ENCODE measurements around the gene GRB10. TPM values are rescaled to one million over a fixed set of nuclear protein-coding genes. Genes with fewer than 3 reads are reported as not detected.

The GRB10 gene
- 68.2 and 71.3 TPM in 2 replicates for total RNA-seq (2022)
- Bru-seq, nascent RNA = percentile 86 among the genes with signal in this experiment
- BruChase-seq, experiment 1, labeled RNA remaining after a 6-hour chase = percentile 77 among the genes with signal in this experiment
- BruChase-seq, experiment 2, labeled RNA remaining after a 2-hour chase = percentile 79 among the genes with signal in this experiment
- long read RNA-seq, full-length matches to known transcripts = 62 of 214 reads
- long read RNA-seq, partial matches to known transcripts = 9 of 214 reads
- long read RNA-seq, other reads (novel, unspliced or antisense) = 143 of 214 reads

DNA sequence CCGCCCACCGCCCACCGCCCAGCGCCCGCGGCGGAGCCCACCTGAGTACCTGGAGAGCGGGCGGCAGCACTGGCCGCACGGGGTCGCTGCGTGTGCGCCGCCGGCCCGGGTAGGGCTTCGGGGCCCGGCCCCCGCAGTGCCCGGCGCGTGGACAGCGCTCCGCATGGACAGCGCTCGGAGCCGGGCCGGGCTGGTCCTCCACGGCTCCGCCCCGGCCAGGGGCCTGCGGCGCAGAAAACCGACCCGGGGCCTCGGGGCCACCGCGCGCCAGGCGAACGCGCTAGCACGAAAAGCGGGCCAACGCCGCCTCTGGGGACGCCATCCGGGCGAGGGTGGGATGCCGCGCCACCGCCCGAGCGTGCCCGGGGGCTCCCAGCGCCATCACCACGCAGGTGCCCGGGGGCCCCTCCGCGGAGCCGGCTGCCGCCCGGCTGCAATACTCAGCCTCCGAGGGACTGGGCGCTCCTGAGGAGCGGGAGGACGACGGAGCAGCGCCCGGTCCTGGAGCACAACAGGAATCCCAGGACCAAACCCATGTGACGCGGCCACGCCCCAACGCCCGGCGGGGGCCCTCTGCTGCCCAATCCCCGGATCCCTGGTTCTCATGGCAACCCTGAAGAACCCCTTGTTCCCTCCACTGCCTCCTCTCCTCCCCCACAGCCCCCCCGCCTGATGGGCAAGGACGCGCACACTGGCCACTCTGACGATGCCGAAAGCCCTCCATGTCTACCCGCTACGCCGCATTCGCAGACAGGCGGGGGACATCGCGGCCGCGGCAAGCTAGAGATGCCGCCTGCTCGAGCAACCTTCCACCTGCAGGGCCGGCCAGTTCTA is at the start of gene GRB10:
Gene GRB10, minus strand, starts transcription at position 522 of the 834 bp plus-strand sequence. CDS start 50,574 bp downstream, outside the sequence.
- no TSS peak for BruUV-seq (replicated peaks)
- CTCF ChIA-PET = interaction anchor here (1.0 kb wide), 1 partner anchor 28 kb away, joined by 4 read pairs; no protein-coding TSS in a partner anchor
- H3K4me3 Mint-ChIP-seq (ENCODE audit: unreplicated experiment) = peak within 1 kb of the TSS; percentile 20
- TF ChIP-seq, protein P1, sequence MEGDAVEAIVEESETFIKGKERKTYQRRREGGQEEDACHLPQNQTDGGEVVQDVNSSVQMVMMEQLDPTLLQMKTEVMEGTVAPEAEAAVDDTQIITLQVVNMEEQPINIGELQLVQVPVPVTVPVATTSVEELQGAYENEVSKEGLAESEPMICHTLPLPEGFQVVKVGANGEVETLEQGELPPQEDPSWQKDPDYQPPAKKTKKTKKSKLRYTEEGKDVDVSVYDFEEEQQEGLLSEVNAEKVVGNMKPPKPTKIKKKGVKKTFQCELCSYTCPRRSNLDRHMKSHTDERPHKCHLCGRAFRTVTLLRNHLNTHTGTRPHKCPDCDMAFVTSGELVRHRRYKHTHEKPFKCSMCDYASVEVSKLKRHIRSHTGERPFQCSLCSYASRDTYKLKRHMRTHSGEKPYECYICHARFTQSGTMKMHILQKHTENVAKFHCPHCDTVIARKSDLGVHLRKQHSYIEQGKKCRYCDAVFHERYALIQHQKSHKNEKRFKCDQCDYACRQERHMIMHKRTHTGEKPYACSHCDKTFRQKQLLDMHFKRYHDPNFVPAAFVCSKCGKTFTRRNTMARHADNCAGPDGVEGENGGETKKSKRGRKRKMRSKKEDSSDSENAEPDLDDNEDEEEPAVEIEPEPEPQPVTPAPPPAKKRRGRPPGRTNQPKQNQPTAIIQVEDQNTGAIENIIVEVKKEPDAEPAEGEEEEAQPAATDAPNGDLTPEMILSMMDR (IDR thresholded peaks at IDR 0.05; ENCODE audit: unreplicated experiment) = peak; percentile 33
- H3K27me3 Mint-ChIP-seq (ENCODE audit: insufficient read depth, unreplicated experiment) = no peaks in the 10 kb centered on the region
- H3K27ac Mint-ChIP-seq (ENCODE audit: low read depth, unreplicated experiment) = no peak within 1 kb of the TSS
- H3K9me3 Mint-ChIP-seq (ENCODE audit: unreplicated experiment) = peaks cover 17% of the 10 kb centered on the region
- POLR2A ChIA-PET = no interaction called here
- DNase-seq (ENCODE audit: unreplicated experiment) = no peak
- H3K4me1 Mint-ChIP-seq (ENCODE audit: insufficient read depth, unreplicated experiment) = peaks cover 9% of the 10 kb centered on the region
- H3K36me3 Mint-ChIP-seq (ENCODE audit: insufficient read depth, unreplicated experiment) = peaks cover 13% of the 10 kb centered on the region
- intact Hi-C loops (cut with micrococcal nuclease) = loop anchor here (2.0 kb wide), 1 partner anchor 284 kb away; no protein-coding TSS in a partner anchor

DNA sequence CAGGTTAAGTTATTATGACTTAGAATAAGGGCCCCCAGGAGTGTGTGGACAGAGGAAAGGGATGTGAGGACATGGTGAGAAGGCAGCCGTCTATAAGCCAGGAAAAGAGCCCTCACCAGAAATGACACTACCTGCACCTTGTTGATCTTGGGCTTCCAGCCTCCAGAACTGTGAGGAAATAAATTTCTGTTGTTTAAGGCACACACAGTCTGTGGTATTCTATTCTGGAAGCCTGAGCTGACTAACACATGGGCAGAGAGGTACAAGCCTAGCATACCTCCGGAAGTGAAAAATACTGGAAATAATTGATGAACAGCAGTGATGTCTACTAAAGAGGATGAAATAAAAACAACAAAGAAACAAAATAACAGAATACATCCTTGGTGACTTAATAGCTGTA is 46.1 kb upstream of the GRB10 start:
- H3K36me3 Mint-ChIP-seq (ENCODE audit: insufficient read depth, unreplicated experiment) = no peaks in the 10 kb centered on the region
- POLR2A ChIA-PET = no interaction called here
- CTCF ChIA-PET = no interaction called here
- intact Hi-C loops (cut with micrococcal nuclease) = no loop called here
- H3K4me3 Mint-ChIP-seq (ENCODE audit: unreplicated experiment) = no peak overlapping the region
- no TSS peak for BruUV-seq (replicated peaks)
- no peak overlapping the region for H3K27ac Mint-ChIP-seq (ENCODE audit: low read depth, unreplicated experiment)
- H3K4me1 Mint-ChIP-seq (ENCODE audit: insufficient read depth, unreplicated experiment) = peaks cover 34% of the 10 kb centered on the region
- TF ChIP-seq, protein P1 (IDR thresholded peaks at IDR 0.05; ENCODE audit: unreplicated experiment) = no peak
- no peak for DNase-seq (ENCODE audit: unreplicated experiment)
- no peaks in the 10 kb centered on the region for H3K9me3 Mint-ChIP-seq (ENCODE audit: unreplicated experiment)
- no peaks in the 10 kb centered on the region for H3K27me3 Mint-ChIP-seq (ENCODE audit: insufficient read depth, unreplicated experiment)

- TF ChIP-seq, protein P1 (IDR thresholded peaks at IDR 0.05; ENCODE audit: unreplicated experiment) = no peak
- intact Hi-C loops (cut with micrococcal nuclease) = no loop called here
- DNase-seq (ENCODE audit: unreplicated experiment) = no peak
- Mint-ChIP-seq H3K27me3 (ENCODE audit: insufficient read depth, unreplicated experiment) (no peaks in the 10 kb centered on the region), H3K36me3 (ENCODE audit: insufficient read depth, unreplicated experiment) (no peaks in the 10 kb centered on the region), H3K9me3 (ENCODE audit: unreplicated experiment) (no peaks in the 10 kb centered on the region), H3K4me1 (ENCODE audit: insufficient read depth, unreplicated experiment) (peaks cover 29% of the 10 kb centered on the region), H3K27ac (ENCODE audit: low read depth, unreplicated experiment) (no peak overlapping the region), H3K4me3 (ENCODE audit: unreplicated experiment) (no peak overlapping the region)
- ChIA-PET POLR2A (interaction anchor here (0.7 kb wide), 1 partner anchor 135 kb away, joined by 3 read pairs; no protein-coding TSS in a partner anchor), CTCF (interaction anchor here (0.6 kb wide), 1 partner anchor 286 kb away, joined by 5 read pairs; no protein-coding TSS in a partner anchor)
- no TSS peak for BruUV-seq (replicated peaks)
These were observed 45.4 kb upstream of the GRB10 start for GRCh38 chr7:50828116-50828515.

DNA sequence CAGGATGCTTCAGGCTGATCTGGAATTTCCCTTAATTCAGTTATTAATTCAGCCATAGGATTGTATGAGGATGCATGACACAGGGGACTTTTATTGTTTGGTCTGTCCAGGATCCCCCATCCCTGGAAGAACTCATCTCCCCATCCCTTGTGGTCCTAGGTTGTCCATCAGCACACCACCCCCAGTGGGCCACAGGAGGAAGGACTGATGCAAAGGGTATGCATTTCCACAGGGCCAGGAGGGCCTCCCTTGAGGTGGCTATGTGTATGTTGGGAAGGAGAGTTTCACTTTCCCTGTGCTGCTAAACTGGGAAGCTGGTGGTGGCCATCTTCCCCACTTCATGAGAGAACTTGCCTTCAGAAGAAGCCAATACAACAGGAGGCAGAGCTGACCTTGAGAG is 44.6 kb upstream of the GRB10 start:
- Mint-ChIP-seq H3K4me1 (ENCODE audit: insufficient read depth, unreplicated experiment) (peaks cover 21% of the 10 kb centered on the region), H3K27me3 (ENCODE audit: insufficient read depth, unreplicated experiment) (no peaks in the 10 kb centered on the region), H3K27ac (ENCODE audit: low read depth, unreplicated experiment) (no peak overlapping the region), H3K36me3 (ENCODE audit: insufficient read depth, unreplicated experiment) (no peaks in the 10 kb centered on the region), H3K4me3 (ENCODE audit: unreplicated experiment) (no peak overlapping the region), H3K9me3 (ENCODE audit: unreplicated experiment) (no peaks in the 10 kb centered on the region)
- no TSS peak for BruUV-seq (replicated peaks)
- TF ChIP-seq, protein P1 (IDR thresholded peaks at IDR 0.05; ENCODE audit: unreplicated experiment) = no peak
- intact Hi-C loops (cut with micrococcal nuclease) = no loop called here
- ChIA-PET POLR2A (no interaction called here), CTCF (interaction anchor here (0.6 to 0.8 kb wide), 5 partner anchors 9 to 622 kb away, joined by 3 to 5 read pairs (median 3); no protein-coding TSS in a partner anchor)
- no peak for DNase-seq (ENCODE audit: unreplicated experiment)
